ENCODE data around the gene TADA2A. TPM values are rescaled to one million over a fixed set of nuclear protein-coding genes. Genes with fewer than 3 reads are reported as not detected.

Gene TADA2A
- total RNA-seq, 1 donor from 2014 or later = 28.9 TPM

- no peak for DNase-seq (ENCODE audit: low spot score in 2 of 2, unreplicated experiment in 2 of 2)
- no peak overlapping the region for H3K4me3 Mint-ChIP-seq
- H3K9me3 Mint-ChIP-seq = no peaks in the 10 kb centered on the region
- no peaks in the 10 kb centered on the region for H3K36me3 Mint-ChIP-seq
- no peaks in the 10 kb centered on the region for H3K27me3 Mint-ChIP-seq (ENCODE audit: low read depth)
- peaks cover 44% of the 10 kb centered on the region for H3K4me1 Mint-ChIP-seq
- H3K27ac Mint-ChIP-seq = peak overlapping the region; percentile 89
- no peak for TF ChIP-seq CTCF (IDR thresholded peaks at IDR 0.05; ENCODE audit: unreplicated experiment)
These were observed 45.1 kb upstream of the TADA2A start for GRCh38 chr17:37361543-37361942.

DNA sequence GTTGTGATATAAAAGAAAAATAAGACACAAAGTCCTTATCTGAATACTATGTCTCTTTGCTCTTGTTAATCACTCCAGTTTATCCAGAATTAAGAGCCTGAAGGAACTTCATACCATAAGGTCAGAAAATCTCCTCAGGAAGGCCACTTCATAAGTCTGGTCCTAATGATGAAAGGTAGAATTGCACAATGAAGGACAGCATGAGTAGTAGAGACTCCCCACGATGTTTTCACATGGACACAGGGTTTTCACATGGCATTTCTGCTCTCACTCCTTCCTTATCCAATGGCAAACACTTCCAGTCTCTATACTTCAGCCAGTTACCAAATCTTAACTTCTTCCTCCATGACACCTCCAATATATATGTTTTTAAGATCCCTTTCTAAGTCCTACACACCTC, 41.1 kb upstream of the TADA2A start:
- no peak for TF ChIP-seq CTCF (IDR thresholded peaks at IDR 0.05; ENCODE audit: unreplicated experiment)
- H3K36me3 Mint-ChIP-seq = no peaks in the 10 kb centered on the region
- H3K4me1 Mint-ChIP-seq = peaks cover 15% of the 10 kb centered on the region
- no peak for DNase-seq (ENCODE audit: low spot score in 2 of 2, unreplicated experiment in 2 of 2)
- no peaks in the 10 kb centered on the region for H3K27me3 Mint-ChIP-seq (ENCODE audit: low read depth)
- H3K27ac Mint-ChIP-seq = no peak overlapping the region
- no peaks in the 10 kb centered on the region for H3K9me3 Mint-ChIP-seq
- H3K4me3 Mint-ChIP-seq = no peak overlapping the region

- no peak for TF ChIP-seq CTCF (IDR thresholded peaks at IDR 0.05; ENCODE audit: unreplicated experiment)
- Mint-ChIP-seq H3K4me3 (no peak overlapping the region), H3K9me3 (no peaks in the 10 kb centered on the region), H3K27me3 (ENCODE audit: low read depth) (no peaks in the 10 kb centered on the region), H3K36me3 (no peaks in the 10 kb centered on the region), H3K4me1 (peaks cover 5% of the 10 kb centered on the region), H3K27ac (no peak overlapping the region)
- DNase-seq (ENCODE audit: low spot score in 2 of 2, unreplicated experiment in 2 of 2) = no peak
These were observed 38.1 kb upstream of the TADA2A start for GRCh38 chr17:37368577-37368976.

- Mint-ChIP-seq H3K9me3 (no peaks in the 10 kb centered on the region), H3K36me3 (no peaks in the 10 kb centered on the region), H3K27me3 (ENCODE audit: low read depth) (no peaks in the 10 kb centered on the region), H3K27ac (no peak overlapping the region), H3K4me3 (no peak overlapping the region), H3K4me1 (peaks cover 5% of the 10 kb centered on the region)
- peak; percentile 30 to 63 for DNase-seq (ENCODE audit: low spot score in 2 of 2, unreplicated experiment in 2 of 2)
- TF ChIP-seq CTCF (IDR thresholded peaks at IDR 0.05; ENCODE audit: unreplicated experiment) = peak; percentile 69
These were observed 33.0 kb upstream of the TADA2A start for GRCh38 chr17:37373530-37374159.

DNA sequence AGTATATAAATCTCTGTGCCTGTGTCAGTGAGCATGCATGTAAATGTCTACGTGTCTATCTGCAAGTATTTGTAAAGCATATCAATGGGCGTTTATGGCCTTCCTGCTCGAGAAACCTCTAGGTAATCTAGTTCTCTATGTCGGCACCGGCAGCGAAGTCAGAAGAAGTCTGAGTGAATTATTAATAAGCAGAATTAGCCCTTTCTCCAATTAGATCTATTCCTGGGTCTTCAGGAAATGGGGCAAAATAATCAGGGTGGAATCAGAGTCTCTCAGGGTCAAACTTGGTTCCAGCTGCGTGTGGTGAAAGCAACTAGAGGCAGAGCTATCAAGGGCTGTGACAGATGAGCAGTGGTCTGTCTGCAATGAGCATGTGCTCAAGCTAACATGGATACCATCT, 31.0 kb upstream of the TADA2A start, which contains the start of gene C17orf78:
Gene C17orf78 (plus strand): TSS at position 280 of the 400 bp plus-strand sequence. CDS start 108 bp downstream, at position 388.
- Mint-ChIP-seq H3K4me3 (no peak within 1 kb of the TSS), H3K36me3 (no peaks in the 10 kb centered on the region), H3K4me1 (peaks cover 5% of the 10 kb centered on the region), H3K27me3 (ENCODE audit: low read depth) (no peaks in the 10 kb centered on the region), H3K27ac (no peak within 1 kb of the TSS), H3K9me3 (no peaks in the 10 kb centered on the region)
- no peak for DNase-seq (ENCODE audit: low spot score in 2 of 2, unreplicated experiment in 2 of 2)
- TF ChIP-seq CTCF (IDR thresholded peaks at IDR 0.05; ENCODE audit: unreplicated experiment) = no peak

All from mesothelial cell of epicardium (in vitro differentiated cells).